ENCODE measurements around the gene LDLRAD4.

- TF ChIP-seq POLR2AphosphoS5 (IDR thresholded peaks at IDR 0.05; ENCODE audit: borderline replicate concordance, low read depth, low read length) (no peak), EZH2 (IDR thresholded peaks at IDR 0.05) (no peak), FOXP2 (optimal IDR thresholded peaks at IDR 0.05; ENCODE audit: control extremely low read depth, extremely low read length, insufficient read depth) (no peak)
Measured at GRCh38 chr18:13524054-13524453, 305.5 kb downstream of the LDLRAD4 start.

Data from SK-N-MC (cell line).